Right lobe of liver (tissue), 4 donors: ENCODE measurements around the gene RFTN2.

Experiments used
- CTCF ChIP-seq, 4 donors: fragments of 200-600 bp in 3 of 4; fragments of 450-650 bp in 1 of 4; IDR thresholded peaks; one replicate each; pipeline versions ENCODE4 v1.5.1 to v1.8.0; 2016 to 2022; ENCODE audit warnings: antibody characterized with exemption in 4 of 4, mild to moderate bottlenecking in 2 of 4
- POLR2A ChIP-seq: fragments of 450-650 bp; IDR thresholded peaks from one replicate; pipeline ENCODE4 v1.6.1; 2017; ENCODE audit warnings: antibody characterized with exemption, mild to moderate bottlenecking
- donor health status: DM: no; HTN: no; CAD: no.
- donor health status: DM: no; HTN: no; CAD: no.
- donor health status: DM: no; HTN: yes; CAD: no.

- TF ChIP-seq CTCF (IDR thresholded peaks at IDR 0.05) (no peak), POLR2A (no peak)
Measured at GRCh38 chr2:197596766-197597165, 78.6 kb downstream of the RFTN2 start.
